Measurements from ENCODE around the gene DAAM1.

Gene DAAM1

GRCh38 chr14:59344016-59344415 is 155.5 kb downstream of the DAAM1 start:
- FAIRE-seq: no peak

DNA sequence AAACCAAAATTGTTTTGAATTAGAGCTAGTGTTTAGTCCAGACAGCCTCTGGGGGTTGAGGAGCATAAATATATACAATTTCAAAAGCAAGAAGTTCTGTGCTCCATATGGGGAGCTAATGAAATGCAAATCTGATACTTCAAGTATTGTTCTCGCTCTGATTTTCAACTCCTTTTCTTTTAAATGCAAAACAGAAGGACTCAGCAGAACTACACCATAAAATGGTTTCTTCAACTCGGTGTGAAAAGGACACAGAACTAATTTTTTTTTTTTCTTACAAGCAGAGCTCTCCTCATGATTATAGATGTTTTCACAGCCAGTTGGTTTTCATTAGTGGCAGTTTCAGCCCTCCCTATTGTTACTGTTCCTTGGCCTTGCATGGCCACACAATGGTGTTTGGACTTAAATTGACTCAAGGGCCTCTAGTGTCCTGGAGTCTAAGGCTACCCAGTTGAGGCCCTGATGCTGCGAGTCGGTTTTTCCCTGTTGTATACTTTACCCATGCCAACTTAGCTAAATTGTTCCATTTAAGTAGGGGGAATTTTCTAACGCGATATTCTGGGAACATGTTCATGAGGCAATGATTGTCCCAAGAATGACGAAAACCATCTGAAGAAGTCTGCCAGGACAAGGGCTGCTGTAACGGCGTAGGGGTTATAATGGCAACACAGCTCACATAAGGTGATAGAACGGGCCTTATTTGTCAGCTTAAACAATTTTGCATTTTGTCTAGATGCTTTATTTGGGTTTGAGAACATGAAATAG is 156.4 kb downstream of the DAAM1 start:
- no peak for FAIRE-seq

DNA sequence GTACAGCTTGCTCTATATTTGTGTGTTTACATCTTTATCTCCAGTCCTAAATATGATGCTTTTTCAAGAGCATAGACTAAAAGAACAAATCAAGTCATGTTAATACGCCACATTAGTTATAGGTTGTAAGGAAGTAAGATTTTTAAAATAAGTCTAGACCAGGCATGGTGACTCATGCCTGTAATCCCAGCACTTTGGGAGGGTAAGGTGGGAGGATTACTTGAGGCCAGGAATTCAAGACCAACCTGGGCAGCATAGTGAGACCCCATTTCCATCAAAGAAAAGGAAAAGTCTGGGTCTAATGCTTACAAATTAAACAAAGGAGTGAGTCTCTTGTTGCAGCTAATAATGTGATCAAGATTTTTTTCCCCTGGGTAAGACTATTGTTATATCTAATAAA is 157.9 kb downstream of the DAAM1 start:
- FAIRE-seq: no peak

DNA sequence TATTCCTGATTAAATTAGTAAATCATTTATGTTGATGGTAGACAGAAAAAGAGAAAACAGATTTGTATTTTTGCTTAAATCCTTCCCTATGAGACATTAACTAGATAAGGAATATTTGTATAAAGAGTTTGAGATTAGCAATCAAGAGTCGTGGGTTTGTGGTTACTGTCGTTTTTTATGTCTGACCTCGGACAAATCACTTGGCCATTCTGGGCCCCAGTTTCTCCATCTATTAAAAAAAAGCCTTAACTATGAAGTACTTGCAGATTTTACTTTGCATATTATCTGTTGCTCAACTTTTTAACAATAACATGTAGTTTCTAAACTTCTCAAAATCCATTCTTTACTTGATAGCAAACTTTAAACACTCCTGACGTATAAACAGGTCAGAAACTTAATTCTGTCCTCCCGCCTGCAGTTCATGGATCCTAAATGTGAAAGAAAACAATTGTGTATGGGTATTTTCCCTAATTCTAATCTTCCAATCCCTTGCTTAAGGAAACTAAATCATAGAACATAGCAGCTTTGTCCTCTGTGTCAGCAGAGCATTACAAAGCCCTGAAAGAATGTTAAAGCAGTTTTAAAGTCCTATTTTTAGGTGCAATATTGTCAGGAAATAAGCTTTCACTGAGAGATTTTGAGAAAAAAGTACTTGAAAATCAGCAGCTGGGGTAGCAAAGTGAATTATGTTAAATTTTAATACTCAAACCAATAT is 158.5 kb downstream of the DAAM1 start:
- no peak for FAIRE-seq

GRCh38 chr14:59347511-59347900 is 159.0 kb downstream of the DAAM1 start:
- FAIRE-seq: no peak

- no peak for FAIRE-seq
Measured at GRCh38 chr14:59347915-59348314, 159.4 kb downstream of the DAAM1 start.

DNA sequence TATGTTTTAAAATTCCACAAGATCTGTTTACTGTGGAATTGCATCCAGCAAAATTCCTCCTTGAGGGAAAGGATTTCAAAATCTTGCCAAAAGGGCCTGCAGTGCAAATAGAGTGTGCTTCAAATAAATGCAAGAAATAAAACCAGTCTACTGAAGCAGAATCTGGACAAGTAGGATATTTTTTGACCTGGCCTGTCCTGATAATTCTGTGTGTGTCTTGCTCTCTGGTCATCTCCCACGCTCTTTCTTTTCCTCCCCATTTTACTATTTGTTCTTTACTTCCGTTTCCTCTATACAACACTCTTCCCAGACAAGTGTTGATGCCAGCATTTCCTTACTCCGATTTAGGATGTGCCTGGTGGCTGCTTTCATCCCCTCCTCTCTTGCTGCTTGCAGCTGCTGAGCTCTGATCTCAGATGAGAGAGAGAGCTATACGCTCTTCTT is 160.8 kb downstream of the DAAM1 start:
- FAIRE-seq: no peak

- FAIRE-seq: no peak
Measured at GRCh38 chr14:59352961-59353360, 164.5 kb downstream of the DAAM1 start.

DNA sequence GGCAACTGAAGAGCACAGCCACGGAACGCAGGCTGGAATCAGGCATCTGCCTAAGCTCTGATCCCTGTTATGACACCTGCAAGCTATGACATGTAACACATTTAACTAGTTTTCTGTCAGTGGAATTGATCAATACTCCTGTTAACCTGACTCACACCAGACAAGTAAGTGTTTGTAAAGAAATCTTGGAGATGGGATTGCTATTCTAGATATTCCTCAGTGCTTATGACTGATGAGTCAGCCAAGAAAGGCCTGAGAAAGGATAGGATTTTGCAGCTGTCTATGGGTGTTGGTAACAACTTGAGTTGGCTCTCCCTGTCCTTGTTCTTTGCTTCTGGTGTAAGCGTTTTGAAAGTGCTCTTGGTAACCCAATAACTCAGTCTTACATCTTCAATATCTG is 166.2 kb downstream of the DAAM1 start:
- FAIRE-seq: no peak

- no peak for FAIRE-seq
Measured at GRCh38 chr14:59355091-59355490, 166.6 kb downstream of the DAAM1 start.

DNA sequence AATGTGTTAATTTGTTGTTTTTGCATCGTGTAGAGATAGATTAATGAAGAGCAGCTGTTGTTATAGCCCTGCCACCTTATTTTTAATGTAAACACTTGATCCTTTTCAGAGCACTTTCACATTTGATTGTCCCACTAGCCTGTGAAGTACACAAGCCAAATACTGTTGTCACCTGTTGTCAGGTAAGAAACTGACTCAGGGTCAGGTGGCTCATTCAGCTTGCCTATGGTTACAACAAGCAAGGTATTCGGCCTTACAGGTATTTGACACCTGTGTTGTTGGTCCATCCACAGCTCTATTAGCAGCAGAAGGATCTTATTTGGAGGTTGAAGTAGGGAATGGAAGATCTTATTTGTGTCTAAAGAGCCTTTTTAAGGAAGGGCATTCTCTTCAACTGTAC is 167.8 kb downstream of the DAAM1 start:
- FAIRE-seq: no peak

GRCh38 chr14:59356767-59357166 is 168.3 kb downstream of the DAAM1 start:
- no peak for FAIRE-seq

DNA sequence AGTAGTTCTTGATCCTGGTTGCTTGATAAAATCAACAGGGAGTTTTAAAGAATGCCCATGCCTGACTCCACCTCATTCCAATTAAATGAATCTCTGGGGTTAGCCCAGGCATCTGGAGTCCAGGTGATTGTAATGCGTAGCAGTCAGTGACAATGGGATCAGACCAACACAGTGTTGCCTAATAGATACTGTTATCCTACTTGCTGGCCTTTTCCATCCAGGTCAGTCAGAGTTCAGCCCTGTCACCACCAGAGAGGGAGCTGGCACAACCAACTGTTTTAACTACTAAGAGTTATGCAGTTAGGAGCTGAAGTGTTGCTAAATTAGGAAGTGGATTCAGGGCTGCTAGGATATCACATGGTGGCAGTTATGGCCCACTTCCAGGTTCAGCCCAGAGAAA is 169.6 kb downstream of the DAAM1 start:
- FAIRE-seq: no peak

GRCh38 chr14:59358784-59359183 is 170.3 kb downstream of the DAAM1 start:
- no peak for FAIRE-seq

DNA sequence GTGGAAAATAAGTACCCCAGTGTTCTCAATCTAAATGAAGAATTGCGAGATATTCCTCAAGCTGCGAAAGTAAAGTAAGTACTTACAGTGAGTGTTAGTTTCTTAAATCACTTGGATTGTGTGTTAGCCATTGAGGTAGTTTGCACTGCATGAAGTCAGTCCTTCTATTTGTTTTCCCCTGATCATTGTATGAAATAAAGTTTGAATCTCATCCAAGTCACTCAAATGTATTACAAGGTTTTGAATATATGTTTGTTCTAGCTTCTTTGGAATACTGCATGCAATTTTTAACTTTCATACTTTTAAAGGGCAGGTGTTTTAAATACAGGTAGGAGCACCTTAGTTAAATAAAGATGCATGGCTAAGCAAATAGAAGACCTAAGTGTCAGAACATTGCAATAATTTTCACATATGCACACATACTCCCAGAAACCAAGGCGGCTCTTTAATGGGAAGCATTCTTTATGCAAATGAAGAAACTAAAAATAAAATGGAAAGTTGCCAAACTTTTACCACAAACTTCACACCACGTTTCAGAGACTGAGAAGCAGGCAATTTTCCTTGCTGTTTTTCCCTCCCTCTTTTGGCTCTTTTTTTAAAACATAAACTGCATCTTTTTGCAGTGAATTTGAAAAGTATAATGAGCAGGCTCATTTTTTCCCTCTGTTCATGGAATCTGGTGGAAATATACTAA is 171.1 kb downstream of the DAAM1 start:
- FAIRE-seq: no peak

- FAIRE-seq: no peak
Measured at GRCh38 chr14:59360233-59360632, 171.8 kb downstream of the DAAM1 start.

GRCh38 chr14:59360923-59361794 is 172.7 kb downstream of the DAAM1 start:
- FAIRE-seq: no peak

DNA sequence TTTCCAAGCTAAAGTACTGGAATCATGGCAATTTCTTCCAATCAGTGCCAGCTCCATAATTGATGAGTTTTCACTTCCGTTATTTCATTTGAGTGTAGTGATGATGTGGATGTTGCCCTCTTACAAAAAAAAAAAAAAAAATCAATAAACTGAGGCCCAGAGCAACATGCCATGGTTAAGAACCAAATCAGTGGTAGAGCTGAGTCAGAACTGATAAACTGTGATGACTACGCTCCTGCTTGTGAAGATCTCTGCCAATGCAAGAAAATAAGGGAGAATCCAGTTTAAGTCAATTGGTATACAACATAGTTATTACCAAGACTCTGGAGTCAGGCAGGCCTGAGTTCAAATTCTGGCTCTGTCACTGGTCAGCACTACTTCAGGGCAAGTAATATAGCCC is 174.0 kb downstream of the DAAM1 start:
- FAIRE-seq: no peak

DNA sequence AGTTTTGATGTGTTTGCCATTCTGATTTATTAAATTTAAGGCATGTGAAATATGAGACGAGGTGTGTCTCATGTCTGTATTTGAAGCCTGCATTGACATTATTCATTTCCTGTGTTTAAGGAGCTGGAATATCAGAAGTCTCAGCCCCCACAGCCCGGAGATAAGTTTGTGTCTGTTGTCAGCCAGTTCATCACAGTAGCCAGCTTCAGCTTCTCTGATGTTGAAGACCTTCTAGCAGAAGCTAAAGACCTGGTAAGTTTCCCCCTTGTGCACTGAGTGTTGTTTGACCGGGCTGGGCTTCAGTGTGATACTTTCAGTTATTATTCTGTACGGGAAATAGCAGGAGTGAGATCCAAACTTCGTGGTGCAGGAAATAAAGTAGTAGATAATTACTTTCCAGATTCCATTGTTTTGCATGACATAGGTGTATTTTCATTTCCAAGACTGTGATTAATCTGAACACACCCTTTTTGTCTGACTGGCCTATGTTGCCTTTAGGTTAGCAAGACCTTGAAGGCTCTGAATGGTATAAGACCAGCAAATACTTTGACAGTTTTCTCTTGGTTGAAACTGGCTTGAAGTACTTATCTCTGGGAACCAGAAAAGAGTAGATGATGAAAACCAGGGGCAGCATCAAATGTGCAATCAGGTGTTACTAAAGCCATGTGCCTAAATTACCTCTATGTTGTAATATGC is 175.2 kb downstream of the DAAM1 start:
- no peak for FAIRE-seq

GRCh38 chr14:59370158-59370742 is 181.8 kb downstream of the DAAM1 start:
- no peak for FAIRE-seq

- no peak for FAIRE-seq
Measured at GRCh38 chr14:59371771-59372170, 183.3 kb downstream of the DAAM1 start.

DNA sequence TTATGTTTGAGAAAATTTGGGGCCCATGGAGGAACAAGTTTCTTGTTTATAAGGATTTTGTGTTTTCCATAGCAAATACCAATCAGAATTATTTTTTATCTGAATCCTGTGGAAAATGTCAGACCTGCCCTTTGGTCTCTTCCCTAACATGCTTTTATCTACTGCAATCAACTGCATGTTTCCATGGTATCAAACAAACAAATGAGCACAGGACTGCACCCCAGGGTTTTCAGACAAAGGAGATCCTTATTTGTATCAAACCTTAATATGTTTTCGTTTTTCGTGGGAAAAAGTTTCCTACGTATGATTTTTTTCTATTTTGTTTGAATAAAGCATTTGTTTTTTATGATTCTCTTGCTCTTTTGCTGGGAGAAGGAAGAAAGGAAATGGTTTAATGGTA is 185.6 kb downstream of the DAAM1 start:
- FAIRE-seq: peak; percentile 68

All from islet of Langerhans (tissue), 1 donor.